H1 (cell line): ENCODE data around the gene SPCS3. TPM values are rescaled to one million over a fixed set of nuclear protein-coding genes. Genes with fewer than 3 reads are reported as not detected.

Experiments
- CTCF ChIA-PET: fragments of 300-600 bp; sonication (Branson Sonifier 250); formaldehyde crosslinking; loops from one replicate; lab custom pipeline; 2021; ENCODE audit not compliant: partially characterized antibody; lab: Charles Lee
- POLR2A ChIA-PET: fragments of 300-600 bp; sonication (Branson Sonifier 250); formaldehyde crosslinking; loops from one replicate; lab custom pipeline; 2021; ENCODE audit warnings: inconsistent platforms; ENCODE audit not compliant: partially characterized antibody; lab: Charles Lee
- DNase-seq, 2 experiments: peaks; one replicate each; pipeline versions ENCODE4 v3.0.0 to v3.0.0-alpha.2; 2010 to 2022; ENCODE audit warnings: low spot score in 2 of 2, low read depth in 1 of 2, mixed read lengths in 1 of 2
- FAIRE-seq: peaks from 2 replicates; lab custom pipeline; 2011; peaks lifted over from hg19 to GRCh38; lab: Jason Lieb, UNC
- H2AFZ ChIP-seq: 2 replicates; pipeline ENCODE4 v1.8.1; 2012; ENCODE audit warnings: low read length, inconsistent platforms
- H2AK5ac ChIP-seq: 2 replicates; pipeline ENCODE4 v1.6.1; 2013; ENCODE audit warnings: low read depth, low read length
- H2BK120ac ChIP-seq: replicated peaks from 2 replicates; pipeline ENCODE3; 2013; ENCODE audit warnings: low read depth, low read length, inconsistent platforms
- H2BK12ac ChIP-seq: 2 replicates; pipeline ENCODE4 v1.6.1; 2013; ENCODE audit warnings: low read depth, low read length
- H2BK15ac ChIP-seq: 2 replicates; pipeline ENCODE4 v1.6.1; 2013; ENCODE audit warnings: low read length
- H2BK20ac ChIP-seq: 2 replicates; pipeline ENCODE4 v1.6.1; 2013; ENCODE audit warnings: low read length
- H2BK5ac ChIP-seq: 2 replicates; pipeline ENCODE4 v1.6.1; 2013; ENCODE audit warnings: low read depth, low read length
- H3K14ac ChIP-seq: 2 replicates; pipeline ENCODE4 v1.6.1; 2013; ENCODE audit warnings: inconsistent platforms; ENCODE audit not compliant: insufficient read length
- H3K18ac ChIP-seq: 2 replicates; pipeline ENCODE4 v1.6.1; 2013; ENCODE audit warnings: low read length; ENCODE audit errors: extremely low read depth
- H3K23ac ChIP-seq: 2 replicates; pipeline ENCODE4 v1.6.1; 2013; ENCODE audit warnings: inconsistent platforms; ENCODE audit not compliant: insufficient read length
- H3K23me2 ChIP-seq: 2 replicates; pipeline ENCODE4 v1.6.1; 2013; ENCODE audit warnings: low read depth, low read length
- H3K27ac ChIP-seq: 2 replicates; pipeline ENCODE4 v1.6.1; 2011; ENCODE audit warnings: low read depth, low read length, inconsistent platforms
- H3K27me3 ChIP-seq, 4 experiments: replicated peaks in 1 of 4; 1 replicate in 1 of 4; 2 replicates in 3 of 4; pipeline versions ENCODE4 v1.6.1 to v1.8.1; 2011 to 2013; ENCODE audit warnings: low read length in 3 of 4, mild to moderate bottlenecking in 3 of 4, inconsistent platforms in 2 of 4, mixed read lengths in 2 of 4, moderate library complexity in 1 of 4; ENCODE audit not compliant: control insufficient read depth in 3 of 4, insufficient read depth in 3 of 4; ENCODE audit errors: extremely low read depth in 1 of 4
- H3K36me3 ChIP-seq, 4 experiments: 2 replicates each; pipeline versions ENCODE4 v1.6.1 to v1.8.1; 2011 to 2013; ENCODE audit warnings: mild to moderate bottlenecking in 4 of 4, low read length in 3 of 4, moderate library complexity in 2 of 4, control low read depth in 1 of 4, inconsistent platforms in 1 of 4; ENCODE audit not compliant: insufficient read depth in 4 of 4, control insufficient read depth in 2 of 4
- H3K4ac ChIP-seq: replicated peaks from 2 replicates; pipeline ENCODE3; 2013; ENCODE audit warnings: low read length, low read depth, mixed read lengths, inconsistent platforms; ENCODE audit not compliant: insufficient read length
- H3K4me1 ChIP-seq, 4 experiments: replicated peaks in 1 of 4; 1 replicate in 1 of 4; 2 replicates in 3 of 4; pipeline versions ENCODE4 v1.6.1 to v1.8.1; 2011 to 2013; ENCODE audit warnings: low read length in 3 of 4, inconsistent platforms in 2 of 4, mixed read lengths in 1 of 4; ENCODE audit not compliant: insufficient read depth in 4 of 4, control insufficient read depth in 3 of 4
- H3K4me2 ChIP-seq, 2 experiments: 2 replicates each; pipeline versions ENCODE4 v1.6.1 to v1.8.1; 2011 to 2013; ENCODE audit warnings: low read depth in 2 of 2, low read length in 2 of 2, control low read depth in 1 of 2, inconsistent platforms in 1 of 2, mild to moderate bottlenecking in 1 of 2; ENCODE audit not compliant: insufficient read depth in 1 of 2
- H3K4me3 ChIP-seq, 4 experiments: fragments of 200-600, 300-600 bp in 1 of 4; sonication (generic), shearing (Covaris generic), sonication (Bioruptor Twin) in 1 of 4; 2 replicates each; pipeline versions ENCODE4 v1.5.1 to v1.8.1; 2011 to 2016; ENCODE audit warnings: low read length in 4 of 4, low read depth in 3 of 4, control low read depth in 2 of 4, inconsistent platforms in 2 of 4, mild to moderate bottlenecking in 2 of 4, mixed read lengths in 1 of 4, moderate library complexity in 1 of 4; ENCODE audit not compliant: insufficient read depth in 2 of 4; ENCODE audit errors: extremely low read depth in 1 of 4
- H3K56ac ChIP-seq: replicated peaks from 2 replicates; pipeline ENCODE3; 2013; ENCODE audit warnings: low read depth, mild to moderate bottlenecking, mixed read lengths, low read length, inconsistent platforms; ENCODE audit not compliant: insufficient read length
- H3K79me1 ChIP-seq: 2 replicates; pipeline ENCODE4 v1.6.1; 2013; ENCODE audit warnings: low read depth, low read length, control low read depth
- H3K79me2 ChIP-seq, 2 experiments: 2 replicates each; pipeline versions ENCODE4 v1.6.1 to v1.8.1; 2012 to 2013; ENCODE audit warnings: low read length in 2 of 2, mild to moderate bottlenecking in 2 of 2, inconsistent platforms in 1 of 2; ENCODE audit not compliant: insufficient read depth in 2 of 2, control insufficient read depth in 1 of 2
- H3K9ac ChIP-seq, 4 experiments: replicated peaks in 1 of 4; 1 replicate in 1 of 4; 2 replicates in 3 of 4; pipeline versions ENCODE4 v1.6.1 to v1.8.1; 2011 to 2013; ENCODE audit warnings: low read depth in 3 of 4, low read length in 3 of 4, control low read depth in 2 of 4, mild to moderate bottlenecking in 2 of 4, moderate library complexity in 2 of 4, inconsistent platforms in 1 of 4; ENCODE audit errors: extremely low read depth in 1 of 4
- H3K9me3 ChIP-seq, 2 experiments: 2 replicates each; pipeline versions ENCODE4 v1.6.1 to v1.8.1; 2012 to 2013; ENCODE audit warnings: mild to moderate bottlenecking in 2 of 2, moderate library complexity in 2 of 2, control low read depth in 1 of 2, inconsistent platforms in 1 of 2, low read depth in 1 of 2, low read length in 1 of 2, mixed read lengths in 1 of 2; ENCODE audit not compliant: insufficient read depth in 2 of 2
- H4K20me1 ChIP-seq, 2 experiments: replicated peaks in 1 of 2; 2 replicates each; pipeline versions ENCODE3 to v1.8.1; 2011 to 2013; ENCODE audit warnings: inconsistent platforms in 2 of 2, low read length in 2 of 2, mild to moderate bottlenecking in 1 of 2; ENCODE audit not compliant: insufficient read depth in 2 of 2, control insufficient read depth in 1 of 2
- H4K5ac ChIP-seq: 2 replicates; pipeline ENCODE4 v1.6.1; 2013; ENCODE audit warnings: low read length, low read depth, mixed read lengths, inconsistent platforms; ENCODE audit not compliant: insufficient read length
- H4K8ac ChIP-seq: 2 replicates; pipeline ENCODE4 v1.8.0; 2013; ENCODE audit warnings: mild to moderate bottlenecking, moderate library complexity, low read length, inconsistent platforms; ENCODE audit not compliant: insufficient read depth; ENCODE audit errors: extremely low read depth
- H4K91ac ChIP-seq: replicated peaks from 2 replicates; pipeline ENCODE3; 2013; ENCODE audit warnings: low read length, mixed read lengths, inconsistent platforms; ENCODE audit not compliant: insufficient read length
- ATF2 ChIP-seq: IDR thresholded peaks from 2 replicates; pipeline ENCODE4 v1.6.1; 2012; ENCODE audit warnings: low read length, inconsistent platforms
- EGR1 ChIP-seq: IDR thresholded peaks from 2 replicates; pipeline ENCODE4 v1.6.1; 2011; ENCODE audit warnings: low read depth, low read length, borderline replicate concordance
- GABPA ChIP-seq: IDR thresholded peaks from 2 replicates; pipeline ENCODE4 v1.6.1; 2011; ENCODE audit warnings: mild to moderate bottlenecking, low read length, moderate library complexity, borderline replicate concordance; ENCODE audit not compliant: insufficient read depth
- JUND ChIP-seq: IDR thresholded peaks from 2 replicates; pipeline ENCODE4 v1.6.1; 2011; ENCODE audit warnings: mild to moderate bottlenecking, improper control_type of control experiment, low read length
- KDM5A ChIP-seq: fragments of 200-600 bp; IDR thresholded peaks from 2 replicates; pipeline ENCODE4 v1.7.1; 2012; ENCODE audit warnings: mild to moderate bottlenecking, low read length, inconsistent platforms, mixed read lengths
- MAFK ChIP-seq: IDR thresholded peaks from 2 replicates; pipeline ENCODE4 v1.6.1; 2012; ENCODE audit warnings: low read depth, mild to moderate bottlenecking, improper control_type of control experiment, low read length
- RAD21 ChIP-seq, 2 experiments: IDR thresholded peaks in 1 of 2; conservative IDR thresholded peaks in 1 of 2; 2 replicates each; pipeline ENCODE4 v1.6.1; 2011; ENCODE audit warnings: low read depth in 2 of 2, low read length in 2 of 2, improper control_type of control experiment in 1 of 2, inconsistent platforms in 1 of 2, mild to moderate bottlenecking in 1 of 2, moderate library complexity in 1 of 2
- SAP30 ChIP-seq: fragments of 300-600 bp; sonication (generic); IDR thresholded peaks from 2 replicates; pipeline ENCODE4 v1.7.1; 2012; ENCODE audit warnings: low read length, moderate library complexity, mild to moderate bottlenecking, inconsistent platforms; ENCODE audit not compliant: insufficient read depth, insufficient replicate concordance
- SIX5 ChIP-seq: IDR thresholded peaks from 2 replicates; pipeline ENCODE4 v1.6.1; 2011; ENCODE audit warnings: mild to moderate bottlenecking, low read depth, low read length
- SUZ12 ChIP-seq: fragments of 200-600 bp; sonication (generic); IDR thresholded peaks from 2 replicates; pipeline ENCODE4 v1.6.1; 2012; ENCODE audit warnings: mild to moderate bottlenecking, inconsistent platforms, low read length, moderate library complexity, mixed read lengths
- YY1 ChIP-seq: IDR thresholded peaks from 2 replicates; pipeline ENCODE4 v1.6.1; 2011; ENCODE audit warnings: low read depth, mild to moderate bottlenecking, low read length
- WGBS, 2 experiments: shearing (Covaris generic) in 1 of 2; methylation state at CpG; one replicate each; pipeline versions ENCODE4 v1.1.6 to v1.1.7; 2013 to 2015; ENCODE audit warnings: low lambda C conversion rate in 2 of 2, mixed read lengths in 2 of 2, inconsistent platforms in 1 of 2, low coverage in 1 of 2, missing lambda C conversion rate in 1 of 2; ENCODE audit not compliant: insufficient replicate concordance in 2 of 2, insufficient coverage in 1 of 2, insufficient read length in 1 of 2; ENCODE audit errors: extremely low coverage in 1 of 2, missing lambda C conversion rate in 1 of 2; 5-methylcytosine and 5-hydroxymethylcytosine counted together
- polyA plus RNA-seq, 7 experiments: library from polyadenylated mRNA; depleted of rRNA in 3 of 7; stranded (reverse) in 5 of 7; unstranded in 2 of 7; fragments of >200 nt in 5 of 7; fragments of 200-250 nt in 2 of 7; gene quantifications; 1 replicate in 5 of 7; 2 replicates in 1 of 7; 4 replicates in 1 of 7; pipeline versions ENCODE4 v1.2.1 to v1.2.3, GENCODE V29; 2011 to 2013; ENCODE audit warnings: missing spikeins in 2 of 7, mixed read lengths in 2 of 7
- total RNA-seq: library from RNA; stranded (reverse); fragmentation: NEBNext Ultra II Directional; extraction: Animal tissue kit (Norgen Biotek cat#: 25700); gene quantifications from 2 replicates; pipeline ENCODE4 v1.2.1, GENCODE V29; 2021

The SPCS3 gene
- total and polyA plus RNA-seq, 2 of the 8 experiments (the other 6 are each of a cell fraction or from before 2014, with no cell fraction given): 18.4 to 117 TPM

- H3K79me1 ChIP-seq: no peaks in the 10 kb centered on the region
- H2BK15ac ChIP-seq: no peak overlapping the region
- no peak overlapping the region; the same call in 1 of the 2 replicates for H2AFZ ChIP-seq
- H2BK12ac ChIP-seq: no peak overlapping the region
- no peak overlapping the region for H3K4ac ChIP-seq
- H3K27ac ChIP-seq: no peak overlapping the region
- WGBS, 2 experiments: 85% methylated on average over 8 of the region's 8 CpGs; no CpG with 5 or more reads in 1 of the 2 experiments
- no peak overlapping the region for H3K4me2 ChIP-seq
- no peak overlapping the region for H3K56ac ChIP-seq
- no peak overlapping the region for H2BK120ac ChIP-seq
- H3K23me2 ChIP-seq: no peaks in the 10 kb centered on the region
- H3K79me2 ChIP-seq: no peaks in the 10 kb centered on the region
- no peaks in the 10 kb centered on the region for H3K9me3 ChIP-seq
- no peaks in the 10 kb centered on the region for H3K4me1 ChIP-seq
- no peak overlapping the region for H3K9ac ChIP-seq
- peaks cover 0 to 2% of the 10 kb centered on the region in 2 experiments for H4K20me1 ChIP-seq
- POLR2A ChIA-PET: no interaction called here
- no peak overlapping the region for H3K23ac ChIP-seq
- H3K14ac ChIP-seq: no peak overlapping the region
- no peak overlapping the region for H3K18ac ChIP-seq
- H4K8ac ChIP-seq: peak overlapping the region; percentile 16; the same call in 1 of the 2 replicates
- no peaks in the 10 kb centered on the region; a peak in 1 of 8 replicates for H3K36me3 ChIP-seq
- no peak overlapping the region for H4K5ac ChIP-seq
- no peak overlapping the region for H4K91ac ChIP-seq
- FAIRE-seq: no peak
- no peak overlapping the region for H2BK20ac ChIP-seq
- no peak overlapping the region for H2AK5ac ChIP-seq
- no peaks in the 10 kb centered on the region for H3K27me3 ChIP-seq
- no peak for DNase-seq
- CTCF ChIA-PET: interaction anchor here (1.0 to 1.1 kb wide), 2 partner anchors 9 to 671 kb away, joined by 4 read pairs; no protein-coding TSS in a partner anchor
- no peak overlapping the region for H2BK5ac ChIP-seq
- H3K4me3 ChIP-seq: no peak overlapping the region
- TF ChIP-seq SUZ12: no peak
- no peak for TF ChIP-seq YY1
- no peak for TF ChIP-seq KDM5A
- no peak for TF ChIP-seq JUND
- TF ChIP-seq MAFK: no peak
- no peak for TF ChIP-seq SAP30
- no peak for TF ChIP-seq ATF2
- TF ChIP-seq RAD21 (IDR thresholded peaks at IDR 0.05 in 1 of 2, conservative IDR thresholded peaks at IDR 0.05 in 1 of 2; ENCODE audit: low read depth in 2 of 2, low read length in 2 of 2): no peak
- TF ChIP-seq GABPA: no peak
- TF ChIP-seq EGR1: no peak
- no peak for TF ChIP-seq SIX5
These were observed 48.2 kb downstream of the SPCS3 start for GRCh38 chr4:176367771-176368465.
